GM18505 (cell line): ENCODE data around the gene ITSN2.
"Not testable (repeated sequence)": the region's sequence is repeated elsewhere in the genome, so short reads cannot be mapped to it uniquely, and the experiment has no call there.

Experiments used
- ATAC-seq: cut with Tn5 transposase; IDR thresholded peaks from one replicate; pipeline ENCODE4 v1.9.1; 2021; ENCODE audit not compliant: unreplicated experiment
- POLR2A ChIP-seq: IDR thresholded peaks from 4 replicates; pipeline ENCODE4 v1.6.1; 2011; ENCODE audit warnings: borderline replicate concordance; ENCODE audit not compliant: insufficient read depth, insufficient read length; ENCODE audit errors: extremely low read depth

ITSN2 gene

GRCh38 chr2:24360050-24360962, at the start of gene ITSN2:
Gene ITSN2, minus strand, starts transcription at chr2:24360536. Its CDS starts 32,454 bp downstream, at chr2:24328082.
- peak; percentile 78 for ATAC-seq
- peak; percentile 84 for TF ChIP-seq POLR2A

- no peak for TF ChIP-seq POLR2A
- ATAC-seq, result no peak
Observed at GRCh38 chr2:24409171-24409570, 48.8 kb upstream of the ITSN2 start.

GRCh38 chr2:24408704-24409103, 48.4 kb upstream of the ITSN2 start:
- ATAC-seq, result not testable (repeated sequence)

DNA sequence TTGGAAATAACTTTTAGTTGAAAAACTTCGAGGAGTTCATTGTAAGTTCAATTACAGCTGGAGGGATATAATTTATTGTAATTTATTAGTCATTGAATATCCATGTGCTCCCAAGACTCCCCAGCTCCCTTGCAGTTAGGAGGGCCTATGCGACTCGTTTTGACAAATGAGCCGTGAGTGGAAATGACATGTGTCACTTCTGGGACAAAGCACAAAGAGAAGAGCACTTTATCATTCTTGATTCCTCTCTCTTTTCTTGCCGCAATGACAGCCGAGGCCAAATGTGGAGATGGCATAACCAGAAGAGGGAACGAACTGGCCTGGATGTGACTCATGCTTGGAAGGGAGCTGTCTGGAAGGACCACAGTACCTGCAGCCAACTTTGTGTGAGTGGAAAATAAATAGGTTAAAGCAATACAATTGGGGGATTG, 44.2 kb upstream of the ITSN2 start:
- TF ChIP-seq POLR2A, result no peak
- no peak for ATAC-seq

- ATAC-seq, result no peak
- no peak for TF ChIP-seq POLR2A
Observed at GRCh38 chr2:24403832-24404212, 43.5 kb upstream of the ITSN2 start.

DNA sequence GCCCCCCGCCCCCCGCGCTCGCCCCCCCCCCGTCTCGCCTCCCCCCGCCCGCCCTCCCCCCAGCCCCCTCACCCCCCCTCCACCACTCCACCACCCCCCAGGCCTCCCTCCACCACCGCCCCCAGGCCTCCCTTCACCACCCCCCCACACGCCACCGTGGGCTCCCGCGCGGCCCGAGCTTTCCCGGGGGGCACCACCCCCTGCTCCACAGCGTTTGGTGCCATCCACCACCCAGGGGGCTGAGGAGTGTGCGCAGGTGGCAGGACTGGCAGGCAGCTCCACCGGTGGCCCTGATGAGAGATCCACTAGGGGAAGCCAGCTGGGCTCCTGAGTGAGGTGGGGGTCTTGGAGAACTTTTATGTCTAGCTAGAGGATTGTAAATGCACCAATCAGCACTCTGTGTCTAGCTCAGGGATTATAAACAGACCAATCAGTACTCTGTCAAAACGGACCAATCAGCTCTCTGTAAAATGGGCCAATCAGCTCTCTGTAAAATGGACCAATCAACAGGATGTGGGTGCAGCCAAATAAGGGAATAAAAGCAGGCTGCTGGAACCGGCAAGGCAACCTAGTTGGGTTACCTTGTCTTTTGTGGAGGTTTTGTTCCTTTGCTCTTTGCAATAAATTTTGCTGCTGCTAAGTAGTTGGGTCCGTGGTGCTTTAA, 43.0 kb upstream of the ITSN2 start:
- no peak for ATAC-seq
- TF ChIP-seq POLR2A, result no peak

DNA sequence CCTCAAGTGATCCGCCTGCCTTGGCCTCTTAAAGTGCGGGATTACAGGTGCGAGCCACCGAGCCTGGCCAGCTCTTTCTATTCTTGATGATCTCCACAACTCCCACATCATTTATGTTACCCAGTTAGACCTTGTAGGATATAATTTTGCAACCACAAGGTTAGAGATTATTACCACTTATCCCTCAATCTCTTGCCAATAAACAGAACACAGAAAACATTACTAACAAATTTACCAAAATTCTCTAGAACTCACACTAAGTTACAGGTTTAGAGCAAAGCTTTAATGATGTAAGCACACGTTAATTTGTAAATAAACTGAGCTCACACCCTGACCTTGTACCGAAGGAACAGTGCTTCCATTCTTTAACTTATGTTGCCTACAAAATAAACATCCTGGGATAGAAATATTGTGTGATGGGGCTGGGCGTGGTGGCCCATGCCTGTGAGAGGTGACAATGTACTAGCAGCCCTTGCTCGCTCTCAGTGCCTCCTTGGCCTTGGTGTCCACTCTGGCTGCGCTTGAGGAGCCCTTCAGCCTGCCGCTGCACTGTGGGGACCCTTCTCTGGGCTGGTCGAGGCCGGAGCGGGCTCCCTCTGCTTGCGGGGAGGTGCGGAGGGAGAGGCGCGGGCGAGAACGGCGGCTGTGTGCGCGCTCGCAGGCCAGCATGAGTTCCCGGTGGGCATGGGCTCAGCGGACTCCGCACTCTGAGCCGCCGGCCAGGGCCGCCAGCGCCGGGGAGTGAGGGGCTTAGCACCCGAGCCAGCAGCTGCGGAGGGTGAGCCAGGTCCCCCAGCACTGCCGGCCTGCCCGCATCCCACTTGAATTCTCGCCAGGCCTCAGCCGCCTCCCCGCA, 42.1 kb upstream of the ITSN2 start:
- no peak for ATAC-seq
- no peak for TF ChIP-seq POLR2A

- no peak for TF ChIP-seq POLR2A
- no peak for ATAC-seq
Observed at GRCh38 chr2:24400207-24400907, 40.0 kb upstream of the ITSN2 start.

GRCh38 chr2:24399434-24400206, 39.3 kb upstream of the ITSN2 start:
- TF ChIP-seq POLR2A, result no peak
- no peak for ATAC-seq

DNA sequence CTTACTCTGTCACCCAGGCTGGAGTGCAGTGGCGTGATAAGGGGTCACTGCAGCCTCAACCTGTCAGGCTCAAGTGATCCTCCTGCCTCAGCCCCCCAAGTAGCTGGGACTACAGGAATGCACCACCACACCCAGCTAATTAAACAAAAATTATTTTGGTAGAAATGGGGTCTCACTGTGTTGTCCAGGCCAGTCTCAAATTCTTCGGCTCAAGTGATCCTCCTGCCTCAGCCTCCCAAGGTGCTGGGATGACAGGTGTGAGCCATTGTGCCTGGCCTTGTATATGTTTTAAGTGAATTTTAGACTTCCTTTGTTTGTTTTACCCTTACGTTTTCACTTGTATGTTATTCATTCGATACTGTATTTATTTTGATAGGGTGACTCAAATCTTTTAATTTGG, 34.7 kb upstream of the ITSN2 start:
- no peak for ATAC-seq
- no peak for TF ChIP-seq POLR2A

GRCh38 chr2:24392542-24393059, 32.3 kb upstream of the ITSN2 start:
- no peak for ATAC-seq
- no peak for TF ChIP-seq POLR2A

DNA sequence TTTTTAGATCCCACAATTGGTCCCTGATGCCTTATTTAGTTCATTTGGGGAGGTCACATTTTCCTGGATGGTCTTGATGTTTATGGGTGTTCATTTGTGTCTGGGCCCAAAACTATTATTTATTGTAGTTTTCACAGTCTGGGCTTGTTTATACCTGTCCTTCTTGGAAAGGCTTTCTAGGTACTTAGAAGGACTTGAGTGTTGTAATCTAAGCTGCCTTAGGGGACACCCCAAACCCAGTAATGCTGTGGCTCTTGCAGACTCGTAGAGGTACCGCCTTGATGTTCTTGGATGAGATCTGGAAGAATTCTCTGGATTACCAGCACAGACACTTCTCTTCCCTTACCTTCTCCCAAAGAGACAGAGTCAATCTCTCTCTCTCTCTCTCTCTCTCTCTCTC, 25.0 kb upstream of the ITSN2 start:
- no peak for TF ChIP-seq POLR2A
- ATAC-seq, result no peak

DNA sequence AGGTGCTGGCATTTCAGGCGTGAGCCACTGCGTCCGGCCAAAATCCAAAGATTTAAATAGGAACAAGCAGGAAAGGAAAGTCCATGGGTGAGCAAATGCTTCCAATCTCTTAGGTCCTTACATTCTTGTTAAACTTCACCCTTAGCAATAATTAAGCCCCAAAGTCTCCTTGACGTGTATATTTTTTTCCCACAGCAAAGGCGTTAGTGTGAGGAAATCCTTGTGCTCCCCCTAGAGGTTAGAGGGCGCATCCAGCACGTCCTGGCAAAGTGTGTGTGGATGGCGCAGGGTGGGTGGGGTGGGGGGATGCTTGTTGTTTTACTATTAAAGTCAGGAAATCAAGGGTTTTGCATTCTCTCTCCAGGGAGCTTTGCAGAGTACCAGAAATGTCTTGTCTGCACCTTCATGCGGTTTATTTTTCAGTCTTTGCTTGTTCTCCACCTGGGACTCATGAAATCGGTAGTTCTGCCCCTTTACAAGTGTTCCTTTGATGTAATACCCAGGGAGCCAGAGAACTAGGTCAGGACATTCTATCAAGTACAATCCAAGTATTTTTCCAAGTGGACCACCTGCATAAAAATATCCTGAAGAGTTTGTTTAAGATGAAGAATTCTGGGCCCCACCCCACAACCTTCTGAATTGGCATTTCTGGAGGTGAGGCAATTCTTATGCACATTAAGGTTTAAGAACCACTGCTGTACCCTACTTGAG, 22.2 kb upstream of the ITSN2 start:
- TF ChIP-seq POLR2A, result no peak

More for the DNA sequence above, 22.2 kb upstream of the ITSN2 start:
- peak; percentile 55 for ATAC-seq
